Karpas-422 (cell line): ENCODE measurements around the gene TMEM127. TPM values are rescaled to one million over a fixed set of nuclear protein-coding genes. Genes with fewer than 3 reads are reported as not detected.
A peak's percentile ranks its signal among the peaks of the same experiment; 100 is the strongest.

ENCODE experiments used
- DNase-seq: peaks from one replicate; pipeline ENCODE4 v3.0.0-alpha.2; 2015
- H2AFZ ChIP-seq: fragments of 200-600 bp; sonication (generic); 2 replicates; pipeline ENCODE4 v1.6.1; 2014; ENCODE audit warnings: antibody characterized with exemption, low read length, mixed read lengths
- H3K27ac ChIP-seq: fragments of 200-600 bp; sonication (generic); 2 replicates; pipeline ENCODE4 v1.5.1; 2014; ENCODE audit warnings: mild to moderate bottlenecking, low read length, moderate library complexity
- H3K27me3 ChIP-seq: fragments of 200-600 bp; sonication (generic); 2 replicates; pipeline ENCODE4 v1.6.1; 2014; ENCODE audit warnings: low read length, mixed read lengths
- H3K36me3 ChIP-seq: fragments of 200-600 bp; sonication (generic); 2 replicates; pipeline ENCODE4 v1.6.1; 2014; ENCODE audit warnings: low read length, mixed read lengths; ENCODE audit not compliant: insufficient read depth
- H3K4me1 ChIP-seq: fragments of 200-600 bp; sonication (generic); 2 replicates; pipeline ENCODE4 v1.6.1; 2014; ENCODE audit warnings: mild to moderate bottlenecking, low read length, mixed read lengths
- H3K4me2 ChIP-seq: fragments of 200-600 bp; sonication (generic); 2 replicates; pipeline ENCODE4 v1.6.1; 2014; ENCODE audit warnings: low read length, low read depth, mild to moderate bottlenecking; ENCODE audit not compliant: poor library complexity, severe bottlenecking
- H3K4me3 ChIP-seq: fragments of 200-600 bp; sonication (generic); 2 replicates; pipeline ENCODE4 v1.5.1; 2014; ENCODE audit warnings: mild to moderate bottlenecking, antibody characterized with exemption, low read length, mixed read lengths
- H3K79me2 ChIP-seq: fragments of 200-600 bp; sonication (generic); 2 replicates; pipeline ENCODE4 v1.6.1; 2014; ENCODE audit warnings: mild to moderate bottlenecking, low read length, mixed read lengths
- H3K9ac ChIP-seq: fragments of 200-600 bp; sonication (generic); 2 replicates; pipeline ENCODE4 v1.6.0; 2014; ENCODE audit warnings: low read length
- H3K9me2 ChIP-seq: fragments of 200-600 bp; sonication (generic), shearing (Covaris generic); replicated peaks from 2 replicates; pipeline ENCODE4 v1.6.0; 2014; ENCODE audit warnings: mild to moderate bottlenecking, low read length, moderate library complexity; ENCODE audit not compliant: insufficient read depth
- H3K9me3 ChIP-seq: fragments of 300-700, 200-600 bp; sonication (generic); 2 replicates; pipeline ENCODE4 v1.6.1; 2014; ENCODE audit warnings: low read length, mixed read lengths
- H4K20me1 ChIP-seq: fragments of 200-600 bp; sonication (generic); 2 replicates; pipeline ENCODE4 v1.6.1; 2014; ENCODE audit warnings: mild to moderate bottlenecking, antibody characterized with exemption, low read length, low read depth; ENCODE audit not compliant: insufficient read depth
- total RNA-seq: library from RNA; depleted of rRNA; stranded (reverse); fragments of >200 nt; shearing (Covaris generic); gene quantifications from 2 replicates; pipeline ENCODE4 v1.2.3, GENCODE V29; 2014; ENCODE audit warnings: low replicate concordance

The TMEM127 gene
- total RNA-seq, 1 experiment from 2014 or later = 17.7 TPM

DNA sequence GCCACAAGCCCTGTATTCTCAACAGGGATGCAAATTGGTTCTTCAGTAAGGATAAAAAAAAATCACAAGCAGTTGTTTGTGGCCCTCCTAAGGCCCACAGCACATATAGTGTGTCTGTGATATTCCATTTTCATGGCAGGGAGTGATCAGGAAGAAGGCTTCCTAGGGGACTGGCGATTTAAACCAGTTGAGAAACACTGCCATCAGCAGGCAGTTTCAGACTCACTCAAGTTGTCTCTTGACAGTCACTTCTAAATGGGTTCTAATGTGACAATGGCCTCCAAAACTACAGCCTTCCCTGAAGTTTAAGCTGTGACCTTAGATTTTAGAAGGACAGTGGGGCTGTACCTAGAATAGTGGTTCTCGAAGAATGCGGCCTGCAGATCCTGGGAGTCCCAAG lies 6.2 kb upstream of the TMEM127 start:
- peaks cover 18% of the 10 kb centered on the region for H3K79me2 ChIP-seq
- DNase-seq = no peak
- H3K27me3 ChIP-seq = no peaks in the 10 kb centered on the region
- no peak overlapping the region for H3K27ac ChIP-seq
- H3K9me2 ChIP-seq = no peaks in the 10 kb centered on the region
- H3K4me2 ChIP-seq = no peak overlapping the region
- H3K9ac ChIP-seq = no peak overlapping the region
- peaks cover 13% of the 10 kb centered on the region for H4K20me1 ChIP-seq
- H3K9me3 ChIP-seq = no peaks in the 10 kb centered on the region
- peaks cover 48% of the 10 kb centered on the region; the same call in 1 of the 2 replicates for H3K36me3 ChIP-seq
- peaks cover 7% of the 10 kb centered on the region for H3K4me1 ChIP-seq
- no peak overlapping the region for H3K4me3 ChIP-seq
- H2AFZ ChIP-seq = no peak overlapping the region

DNA sequence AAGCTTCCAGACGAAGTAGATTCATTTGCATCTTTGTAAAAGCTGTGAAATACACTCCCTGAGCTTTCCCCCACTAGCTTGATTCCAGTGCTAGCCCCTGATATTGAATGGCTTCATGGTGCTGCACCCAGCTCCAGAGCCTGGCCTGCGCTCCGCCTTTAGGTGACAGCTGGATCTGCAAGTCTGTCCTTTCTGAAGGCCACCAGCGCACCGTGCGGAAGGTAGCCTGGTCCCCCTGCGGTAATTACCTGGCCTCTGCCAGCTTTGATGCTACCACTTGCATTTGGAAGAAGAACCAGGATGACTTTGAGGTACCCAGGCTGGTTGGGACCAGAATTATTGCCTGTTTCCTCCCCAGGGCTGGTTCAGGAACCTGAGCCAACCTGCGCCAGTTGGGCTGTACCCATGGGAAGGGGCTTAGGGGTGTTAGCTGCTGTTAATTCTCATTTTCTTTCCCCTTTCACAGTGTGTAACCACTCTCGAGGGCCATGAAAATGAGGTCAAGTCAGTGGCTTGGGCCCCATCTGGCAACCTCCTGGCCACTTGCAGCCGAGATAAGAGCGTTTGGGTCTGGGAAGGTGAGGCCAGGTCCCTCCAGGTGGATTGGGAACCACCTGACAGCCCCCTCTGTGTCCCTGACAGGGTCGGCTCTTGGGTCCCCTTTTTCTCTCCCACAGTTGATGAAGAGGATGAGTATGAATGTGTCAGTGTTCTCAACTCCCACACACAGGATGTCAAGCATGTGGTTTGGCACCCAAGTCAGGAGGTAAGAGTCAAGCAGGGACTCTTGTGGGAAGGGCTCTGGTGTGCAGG lies 1.6 kb upstream of the TMEM127 start:
- H3K4me3 ChIP-seq = peak overlapping the region; percentile 100
- H4K20me1 ChIP-seq = peaks cover 21% of the 10 kb centered on the region; the same call in 1 of the 2 replicates
- H3K9me3 ChIP-seq = no peaks in the 10 kb centered on the region
- H3K79me2 ChIP-seq = peaks cover 61% of the 10 kb centered on the region
- H3K9me2 ChIP-seq = no peaks in the 10 kb centered on the region
- H3K4me1 ChIP-seq = peaks cover 22% of the 10 kb centered on the region
- H3K9ac ChIP-seq = peak overlapping the region; percentile 98
- H3K4me2 ChIP-seq = peak overlapping the region; percentile 93
- H3K27me3 ChIP-seq = no peaks in the 10 kb centered on the region
- H2AFZ ChIP-seq = no peak overlapping the region
- peaks cover 31% of the 10 kb centered on the region; the same call in 1 of the 2 replicates for H3K36me3 ChIP-seq
- peak; percentile 65 for DNase-seq
- H3K27ac ChIP-seq = no peak overlapping the region

DNA sequence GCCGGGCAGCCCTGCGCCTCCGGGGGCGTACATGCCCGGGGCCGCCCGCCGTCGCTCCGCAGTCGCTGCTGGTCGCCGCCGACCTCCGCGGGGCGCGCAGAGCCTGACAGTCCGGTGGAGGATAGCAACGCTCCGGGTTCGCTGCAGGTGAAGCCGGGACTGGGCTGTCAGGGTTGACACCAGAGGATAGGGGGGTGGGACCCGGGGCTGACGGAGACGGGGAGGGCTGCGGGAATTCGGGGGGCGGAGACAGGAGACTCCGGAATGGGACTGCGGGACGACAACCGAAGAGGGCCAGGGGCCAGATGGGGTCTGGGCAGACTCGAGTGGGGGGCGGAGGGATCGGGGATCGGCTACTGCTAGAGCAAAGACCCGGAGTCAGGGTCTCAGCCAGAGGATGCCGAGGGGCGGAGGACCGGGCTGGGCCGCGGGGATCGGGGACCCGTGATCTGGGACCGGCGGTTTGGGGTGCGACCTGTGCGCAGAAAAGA lies 403 bp downstream of the TMEM127 start:
- peaks cover 26% of the 10 kb centered on the region; the same call in 1 of the 2 replicates for H4K20me1 ChIP-seq
- peaks cover 20% of the 10 kb centered on the region; the same call in 1 of the 2 replicates for H3K36me3 ChIP-seq
- peak overlapping the region; percentile 74; the same call in 1 of the 2 replicates for H2AFZ ChIP-seq
- peaks cover 37% of the 10 kb centered on the region for H3K4me1 ChIP-seq
- H3K9me3 ChIP-seq = no peaks in the 10 kb centered on the region
- no peaks in the 10 kb centered on the region for H3K9me2 ChIP-seq
- H3K79me2 ChIP-seq = peaks cover 79% of the 10 kb centered on the region
- peak overlapping the region; percentile 90 for H3K4me2 ChIP-seq
- DNase-seq = peak; percentile 57
- H3K9ac ChIP-seq = peak overlapping the region; percentile 94
- H3K27me3 ChIP-seq = no peaks in the 10 kb centered on the region
- no peak overlapping the region for H3K27ac ChIP-seq
- H3K4me3 ChIP-seq = peak overlapping the region; percentile 100

DNA sequence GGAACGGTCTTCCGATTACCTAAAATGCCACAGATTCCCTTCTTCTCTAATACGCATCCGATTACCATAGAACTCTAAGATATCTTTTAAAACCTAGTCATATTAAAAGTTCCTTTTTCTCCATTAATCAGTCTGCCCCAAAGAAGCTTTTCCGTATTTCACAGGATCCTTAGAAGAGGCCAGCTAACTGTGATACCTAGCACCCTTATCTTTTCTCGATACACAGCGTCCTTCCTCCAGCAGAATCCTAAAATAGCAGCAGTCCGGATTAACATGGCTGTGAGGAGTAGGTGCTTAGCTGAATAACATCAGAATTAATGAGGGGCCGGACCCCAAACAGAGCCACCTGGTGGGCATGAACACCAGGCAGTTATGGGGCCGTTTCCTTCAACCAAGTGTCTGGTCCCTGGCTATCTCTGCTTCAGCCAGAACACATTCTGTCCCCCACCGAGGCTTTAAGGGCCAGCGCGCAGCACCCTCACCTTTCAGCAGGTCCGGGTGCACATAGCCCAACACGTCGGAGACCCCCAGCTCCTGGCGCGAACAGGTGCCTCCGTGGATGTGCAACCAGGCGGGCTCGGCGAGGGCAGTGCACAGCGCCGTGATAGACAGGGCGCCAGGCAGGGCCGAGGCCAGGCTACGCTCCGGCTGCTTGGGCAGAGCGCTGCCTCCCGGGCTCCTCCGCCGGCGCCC lies 995 bp downstream of the TMEM127 start:
- H3K4me1 ChIP-seq = peaks cover 43% of the 10 kb centered on the region
- H3K36me3 ChIP-seq = peaks cover 20% of the 10 kb centered on the region; the same call in 1 of the 2 replicates
- no peaks in the 10 kb centered on the region for H3K9me3 ChIP-seq
- peak overlapping the region; percentile 94 for H3K9ac ChIP-seq
- no peaks in the 10 kb centered on the region for H3K9me2 ChIP-seq
- H3K4me3 ChIP-seq = peak overlapping the region; percentile 100
- peaks cover 31% of the 10 kb centered on the region; the same call in 1 of the 2 replicates for H4K20me1 ChIP-seq
- peak overlapping the region; percentile 90 for H3K4me2 ChIP-seq
- H2AFZ ChIP-seq = no peak overlapping the region
- peak; percentile 77 for DNase-seq
- 0 out of 2 replicates have a peak overlapping the region, but pooled peaks have one; percentile 8 for H3K27ac ChIP-seq
- H3K27me3 ChIP-seq = no peaks in the 10 kb centered on the region
- H3K79me2 ChIP-seq = peaks cover 85% of the 10 kb centered on the region

DNA sequence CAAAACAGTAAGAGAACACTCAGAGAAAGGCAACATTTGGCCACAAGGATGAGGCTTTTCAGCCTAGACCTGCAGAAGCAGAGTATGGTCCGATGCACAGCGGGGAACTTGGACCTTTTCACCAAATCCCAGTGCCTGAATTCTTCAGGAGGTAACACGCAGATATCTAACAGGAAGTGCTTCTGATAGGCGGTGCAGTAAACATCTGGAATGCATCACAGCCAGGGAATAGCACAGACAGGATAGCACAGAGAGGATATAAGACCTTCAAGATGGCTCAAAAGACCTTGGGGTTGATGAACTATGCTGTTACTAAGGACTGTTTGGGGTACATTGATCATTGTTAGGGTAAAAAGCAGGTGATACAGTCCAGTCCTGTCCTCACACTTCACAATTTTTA lies 1.7 kb downstream of the TMEM127 start:
- H2AFZ ChIP-seq = no peak overlapping the region
- DNase-seq = no peak
- H3K9ac ChIP-seq = peak overlapping the region; percentile 94
- H3K27ac ChIP-seq = peak overlapping the region; percentile 8; the same call in 1 of the 2 replicates
- H3K4me3 ChIP-seq = peak overlapping the region; percentile 100
- peak overlapping the region; percentile 90 for H3K4me2 ChIP-seq
- H3K9me2 ChIP-seq = no peaks in the 10 kb centered on the region
- H3K9me3 ChIP-seq = no peaks in the 10 kb centered on the region
- peaks cover 17% of the 10 kb centered on the region; the same call in 1 of the 2 replicates for H3K36me3 ChIP-seq
- no peaks in the 10 kb centered on the region for H3K27me3 ChIP-seq
- H4K20me1 ChIP-seq = peaks cover 32% of the 10 kb centered on the region; the same call in 1 of the 2 replicates
- peaks cover 44% of the 10 kb centered on the region for H3K4me1 ChIP-seq
- peaks cover 92% of the 10 kb centered on the region for H3K79me2 ChIP-seq

DNA sequence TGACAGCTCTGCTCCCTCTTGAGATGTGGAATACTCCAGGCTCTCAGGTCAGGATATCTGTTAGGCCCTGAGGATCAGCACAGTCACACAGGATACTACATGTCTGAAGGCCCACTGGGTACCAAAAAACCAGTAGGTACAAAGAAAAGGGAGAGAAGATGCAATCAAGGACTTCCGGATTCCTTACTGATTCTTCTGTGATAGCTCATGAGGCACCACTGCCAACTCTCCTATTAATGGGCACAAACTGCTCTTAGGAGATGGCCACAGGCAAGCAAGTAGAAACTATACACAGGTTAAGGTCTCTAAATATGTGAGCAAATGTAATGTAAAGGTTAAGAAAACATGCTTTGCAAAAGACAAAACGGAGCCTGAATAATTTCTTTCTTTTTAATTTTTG lies 3.5 kb downstream of the TMEM127 start:
- no peak overlapping the region for H2AFZ ChIP-seq
- H3K4me3 ChIP-seq = no peak overlapping the region
- no peaks in the 10 kb centered on the region for H3K9me3 ChIP-seq
- H3K79me2 ChIP-seq = peaks cover 94% of the 10 kb centered on the region
- peaks cover 3% of the 10 kb centered on the region; the same call in 1 of the 2 replicates for H3K36me3 ChIP-seq
- peaks cover 26% of the 10 kb centered on the region; the same call in 1 of the 2 replicates for H4K20me1 ChIP-seq
- no peak overlapping the region for H3K9ac ChIP-seq
- no peak overlapping the region for H3K27ac ChIP-seq
- H3K9me2 ChIP-seq = no peaks in the 10 kb centered on the region
- peaks cover 41% of the 10 kb centered on the region for H3K4me1 ChIP-seq
- no peak overlapping the region for H3K4me2 ChIP-seq
- H3K27me3 ChIP-seq = no peaks in the 10 kb centered on the region
- no peak for DNase-seq

DNA sequence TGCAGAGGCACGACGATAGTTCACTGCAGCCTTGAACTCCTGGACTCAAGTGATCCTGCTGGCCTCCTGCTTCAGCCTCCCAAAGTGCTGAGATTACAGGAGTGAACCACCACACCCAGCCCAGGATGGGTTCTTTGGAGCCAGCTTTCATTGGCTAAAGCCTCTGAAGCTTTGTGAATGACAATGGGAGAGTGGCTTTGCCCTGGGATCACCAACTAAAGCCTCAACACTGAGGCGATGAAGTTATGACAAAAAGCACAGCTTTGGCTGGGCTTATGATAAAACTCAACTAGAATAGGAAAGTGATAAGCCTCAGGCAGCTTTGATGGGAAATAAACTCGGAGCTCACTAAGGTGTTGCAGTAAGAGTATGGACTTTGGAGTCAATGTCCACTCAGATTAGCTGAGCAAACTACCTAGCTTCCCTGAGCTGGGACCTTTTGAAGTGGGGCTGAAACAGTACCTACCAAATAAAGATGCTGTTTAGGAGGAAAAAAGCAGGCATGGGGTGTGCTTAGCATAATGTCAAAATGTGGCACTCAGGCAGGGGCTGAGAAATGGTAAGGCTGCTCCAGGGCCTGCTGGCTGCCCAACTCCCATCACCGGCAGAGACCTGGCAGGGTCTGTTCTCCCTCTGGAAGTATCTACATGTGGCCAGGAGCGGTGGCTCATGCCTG lies 4.3 kb downstream of the TMEM127 start:
- Histone ChIP-seq H3K27ac (no peak overlapping the region), H3K9me3 (no peaks in the 10 kb centered on the region)

More for the DNA sequence above, 4.3 kb downstream of the TMEM127 start:
- Histone ChIP-seq H2AFZ (no peak overlapping the region), H3K36me3 (peaks cover 8% of the 10 kb centered on the region; the same call in 1 of the 2 replicates), H4K20me1 (peaks cover 20% of the 10 kb centered on the region; the same call in 1 of the 2 replicates), H3K4me2 (no peak overlapping the region), H3K27me3 (no peaks in the 10 kb centered on the region), H3K4me3 (no peak overlapping the region), H3K9ac (peak overlapping the region; percentile 35; the same call in 1 of the 2 replicates), H3K79me2 (peaks cover 91% of the 10 kb centered on the region), H3K4me1 (peaks cover 36% of the 10 kb centered on the region), H3K9me2 (no peaks in the 10 kb centered on the region)
- DNase-seq = no peak
